GM10266 (cell line): ENCODE results near the gene UBE2R2.

Experiments used
- DNase-seq: peaks from one replicate; pipeline ENCODE4 v3.0.0; 2012; ENCODE audit errors: extremely low spot score
- TF ChIP-seq, protein P1 (sequence below): IDR thresholded peaks from 2 replicates; pipeline ENCODE4 v1.5.1; 2012; ENCODE audit warnings: mild to moderate bottlenecking, low read depth; ENCODE audit not compliant: control insufficient read depth, insufficient read depth; ENCODE audit errors: missing control alignments

Gene UBE2R2

GRCh38 chr9:33894316-33894715 is 77.4 kb downstream of the UBE2R2 start:
- TF ChIP-seq, protein P1, sequence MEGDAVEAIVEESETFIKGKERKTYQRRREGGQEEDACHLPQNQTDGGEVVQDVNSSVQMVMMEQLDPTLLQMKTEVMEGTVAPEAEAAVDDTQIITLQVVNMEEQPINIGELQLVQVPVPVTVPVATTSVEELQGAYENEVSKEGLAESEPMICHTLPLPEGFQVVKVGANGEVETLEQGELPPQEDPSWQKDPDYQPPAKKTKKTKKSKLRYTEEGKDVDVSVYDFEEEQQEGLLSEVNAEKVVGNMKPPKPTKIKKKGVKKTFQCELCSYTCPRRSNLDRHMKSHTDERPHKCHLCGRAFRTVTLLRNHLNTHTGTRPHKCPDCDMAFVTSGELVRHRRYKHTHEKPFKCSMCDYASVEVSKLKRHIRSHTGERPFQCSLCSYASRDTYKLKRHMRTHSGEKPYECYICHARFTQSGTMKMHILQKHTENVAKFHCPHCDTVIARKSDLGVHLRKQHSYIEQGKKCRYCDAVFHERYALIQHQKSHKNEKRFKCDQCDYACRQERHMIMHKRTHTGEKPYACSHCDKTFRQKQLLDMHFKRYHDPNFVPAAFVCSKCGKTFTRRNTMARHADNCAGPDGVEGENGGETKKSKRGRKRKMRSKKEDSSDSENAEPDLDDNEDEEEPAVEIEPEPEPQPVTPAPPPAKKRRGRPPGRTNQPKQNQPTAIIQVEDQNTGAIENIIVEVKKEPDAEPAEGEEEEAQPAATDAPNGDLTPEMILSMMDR = no peak
- no peak for DNase-seq

DNA sequence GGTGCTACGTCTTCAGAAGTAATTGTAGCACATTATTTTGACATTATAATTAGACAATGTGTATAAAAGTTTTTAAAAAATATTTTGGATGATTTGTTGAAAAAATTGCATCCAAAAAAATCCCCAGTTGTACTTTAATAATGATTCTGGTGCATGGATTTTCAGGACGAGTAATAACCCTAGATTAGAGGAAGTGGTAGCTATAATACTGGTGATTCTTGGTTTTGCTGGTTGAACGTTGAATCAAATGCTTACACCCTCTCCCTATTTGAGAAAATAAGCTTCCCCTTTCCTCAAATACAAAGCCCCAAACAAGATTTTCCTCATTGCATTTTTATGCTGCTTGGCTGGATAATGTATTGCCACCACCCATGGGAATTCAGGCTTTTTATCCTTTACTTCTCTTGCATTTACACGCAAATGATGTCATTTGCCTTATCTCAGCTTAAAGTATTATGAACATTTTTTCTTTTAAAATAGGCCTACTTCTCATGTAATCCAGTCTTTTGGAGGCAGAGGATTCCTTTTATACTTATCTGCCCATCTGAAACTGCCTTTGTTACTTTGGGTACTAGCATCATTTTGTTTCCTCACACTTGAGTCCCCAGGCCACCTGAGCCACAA is 86.3 kb downstream of the UBE2R2 start:
- no peak for DNase-seq
- TF ChIP-seq, protein P1 = no peak

DNA sequence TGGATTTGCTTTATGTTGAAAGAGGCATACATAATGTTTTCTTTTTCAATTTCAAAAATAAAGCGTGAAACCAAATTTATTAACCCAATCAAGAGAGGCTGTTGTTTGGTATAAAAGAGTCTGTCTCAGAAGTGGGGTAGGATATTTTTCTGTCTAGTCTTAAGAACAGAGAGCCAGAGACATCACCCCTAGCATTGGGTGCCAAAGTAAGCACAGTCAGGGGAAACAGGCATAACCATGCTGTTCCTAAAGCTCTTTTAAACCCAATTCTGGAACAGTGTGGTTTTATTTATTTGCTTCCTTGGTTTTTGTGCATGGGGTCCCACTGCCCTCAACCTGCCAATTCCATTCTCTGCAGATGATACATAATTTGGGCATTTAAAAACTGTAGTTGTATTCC is 88.2 kb downstream of the UBE2R2 start:
- no peak for DNase-seq
- TF ChIP-seq, protein P1 = no peak

GRCh38 chr9:33906769-33907168 is 89.8 kb downstream of the UBE2R2 start:
- TF ChIP-seq, protein P1 = no peak
- no peak for DNase-seq

GRCh38 chr9:33907347-33907746 is 90.4 kb downstream of the UBE2R2 start:
- no peak for DNase-seq
- TF ChIP-seq, protein P1 = no peak

GRCh38 chr9:33908114-33908513 is 91.2 kb downstream of the UBE2R2 start:
- TF ChIP-seq, protein P1 = no peak
- DNase-seq = no peak

GRCh38 chr9:33908749-33909148 is 91.8 kb downstream of the UBE2R2 start:
- TF ChIP-seq, protein P1 = no peak
- DNase-seq = no peak
